ENCODE data around the gene SDHAF1. TPM values are rescaled to one million over a fixed set of nuclear protein-coding genes. Genes with fewer than 3 reads are reported as not detected.

Gene SDHAF1
- polyA plus RNA-seq, 4 donors = 10.6 to 17.5 (median 11.4) TPM

Other genes with a start within 250 kb of the SDHAF1 start
- gene U2AF1L4, start 249.8 kb upstream of the SDHAF1 start, polyA plus RNA-seq (ENCODE audit: insufficient read length in 4 of 4) = 10 to 100 TPM; 17.2 to 22.0 (median 18.6) TPM
- 10 to 100 TPM; 43.4 to 71.8 (median 61.9) TPM for gene PSENEN, start 249.5 kb upstream of the SDHAF1 start, polyA plus RNA-seq (ENCODE audit: insufficient read length in 4 of 4)
- gene LIN37, start 246.6 kb upstream of the SDHAF1 start, polyA plus RNA-seq (ENCODE audit: insufficient read length in 4 of 4) = 10 to 100 TPM in 2 of 4 donors, 1 to 10 TPM in 2; 6.0 to 14.2 (median 9.3) TPM
- 100 to 1,000 TPM in 1 of 4 donors, 10 to 100 TPM in 3; 24.8 to 111 (median 29.2) TPM for gene HSPB6, start 238.2 kb upstream of the SDHAF1 start, polyA plus RNA-seq (ENCODE audit: insufficient read length in 4 of 4)
- gene PROSER3, start 237.0 kb upstream of the SDHAF1 start, polyA plus RNA-seq (ENCODE audit: insufficient read length in 4 of 4) = 10 to 100 TPM; 12.8 to 24.3 (median 17.3) TPM
- 10 to 100 TPM; 18.4 to 43.8 (median 26.5) TPM for gene ARHGAP33, start 219.6 kb upstream of the SDHAF1 start, polyA plus RNA-seq (ENCODE audit: insufficient read length in 4 of 4)
- gene PRODH2, start 182.3 kb upstream of the SDHAF1 start, polyA plus RNA-seq (ENCODE audit: insufficient read length in 4 of 4) = 10 to 100 TPM in 3 of 4 donors, under 1 TPM in 1; 0.41 to 51.0 (median 25.1) TPM
- 100 to 1,000 TPM in 3 of 4 donors, 1 to 10 TPM in 1; 2.9 to 185 (median 128) TPM for gene NPHS1, start 142.7 kb upstream of the SDHAF1 start, polyA plus RNA-seq (ENCODE audit: insufficient read length in 4 of 4)
- gene KIRREL2, start 138.3 kb upstream of the SDHAF1 start, polyA plus RNA-seq (ENCODE audit: insufficient read length in 4 of 4) = 10 to 100 TPM in 2 of 4 donors, 1 to 10 TPM in 2; 1.8 to 12.4 (median 10.1) TPM
- 10 to 100 TPM; 23.6 to 48.5 (median 31.7) TPM for gene APLP1, start 126.6 kb upstream of the SDHAF1 start, polyA plus RNA-seq (ENCODE audit: insufficient read length in 4 of 4)
- 1 to 10 TPM; 1.9 to 6.2 (median 4.5) TPM for gene NFKBID, start 94.6 kb upstream of the SDHAF1 start, polyA plus RNA-seq (ENCODE audit: insufficient read length in 4 of 4)
- 1 to 10 TPM; 3.1 to 4.7 (median 3.2) TPM for gene HCST, start 92.7 kb upstream of the SDHAF1 start, polyA plus RNA-seq (ENCODE audit: insufficient read length in 4 of 4)
- 10 to 100 TPM in 3 of 4 donors, 1 to 10 TPM in 1; 8.1 to 26.7 (median 12.8) TPM for gene TYROBP, start 86.9 kb upstream of the SDHAF1 start, polyA plus RNA-seq (ENCODE audit: insufficient read length in 4 of 4)
- 10 to 100 TPM in 3 of 4 donors, 1 to 10 TPM in 1; 9.8 to 17.9 (median 13.7) TPM for gene LRFN3, start 58.8 kb upstream of the SDHAF1 start, polyA plus RNA-seq (ENCODE audit: insufficient read length in 4 of 4)
- 10 to 100 TPM in 2 of 4 donors, 1 to 10 TPM in 2; 1.7 to 15.3 (median 10.0) TPM for gene SYNE4, start 13.6 kb downstream of the SDHAF1 start, polyA plus RNA-seq (ENCODE audit: insufficient read length in 4 of 4)
- gene ALKBH6, start 19.0 kb downstream of the SDHAF1 start, polyA plus RNA-seq (ENCODE audit: insufficient read length in 4 of 4) = 10 to 100 TPM; 12.4 to 19.0 (median 15.4) TPM
- gene CLIP3, start 37.7 kb downstream of the SDHAF1 start, polyA plus RNA-seq (ENCODE audit: insufficient read length in 4 of 4) = 10 to 100 TPM; 58.8 to 71.4 (median 59.9) TPM
- 10 to 100 TPM in 2 of 4 donors, 1 to 10 TPM in 2; 6.6 to 15.0 (median 10.2) TPM for gene THAP8, start 59.1 kb downstream of the SDHAF1 start, polyA plus RNA-seq (ENCODE audit: insufficient read length in 4 of 4)
- gene WDR62, start 59.7 kb downstream of the SDHAF1 start, polyA plus RNA-seq (ENCODE audit: insufficient read length in 4 of 4) = 1 to 10 TPM; 3.2 to 6.4 (median 4.3) TPM
- gene OVOL3, start 116.0 kb downstream of the SDHAF1 start, polyA plus RNA-seq (ENCODE audit: insufficient read length in 4 of 4) = not detected
- gene POLR2I, start 119.7 kb downstream of the SDHAF1 start, polyA plus RNA-seq (ENCODE audit: insufficient read length in 4 of 4) = 10 to 100 TPM; 38.9 to 68.6 (median 42.7) TPM
- gene TBCB, start 120.3 kb downstream of the SDHAF1 start, polyA plus RNA-seq (ENCODE audit: insufficient read length in 4 of 4) = 100 to 1,000 TPM; 101 to 135 (median 111) TPM
- gene CAPNS1, start 144.9 kb downstream of the SDHAF1 start, polyA plus RNA-seq (ENCODE audit: insufficient read length in 4 of 4) = 100 to 1,000 TPM; 461 to 599 (median 568) TPM
- 10 to 100 TPM; 22.8 to 44.9 (median 27.0) TPM for gene COX7A1, start 157.3 kb downstream of the SDHAF1 start, polyA plus RNA-seq (ENCODE audit: insufficient read length in 4 of 4)
- gene ZNF565, start 219.5 kb downstream of the SDHAF1 start, polyA plus RNA-seq (ENCODE audit: insufficient read length in 4 of 4) = 1 to 10 TPM; 5.5 to 9.1 (median 6.6) TPM
- 100 to 1,000 TPM; 120 to 179 (median 134) TPM for gene ZNF146, start 219.9 kb downstream of the SDHAF1 start, polyA plus RNA-seq (ENCODE audit: insufficient read length in 4 of 4)